ENCODE results near the gene CCDC127. TPM values are rescaled to one million over a fixed set of nuclear protein-coding genes. Genes with fewer than 3 reads are reported as not detected.

Gene CCDC127
- total and polyA plus RNA-seq, 9 donors, result 2.5 to 9.9 (median 6.0) TPM

GRCh38 chr5:192691-192969, 25.3 kb downstream of the CCDC127 start:
- peaks cover 7% of the 10 kb centered on the region for H3K4me1 ChIP-seq (ENCODE audit: insufficient read depth)
- H3K4me3 ChIP-seq, result no peak overlapping the region
- no peaks in the 10 kb centered on the region for H3K27me3 ChIP-seq
- no peak for DNase-seq
- H3K9me3 ChIP-seq, result no peaks in the 10 kb centered on the region
- TF ChIP-seq POLR2A (IDR thresholded peaks at IDR 0.05) (no peak), EP300 (IDR thresholded peaks at IDR 0.05) (no peak)
- TF ChIP-seq, protein P1, sequence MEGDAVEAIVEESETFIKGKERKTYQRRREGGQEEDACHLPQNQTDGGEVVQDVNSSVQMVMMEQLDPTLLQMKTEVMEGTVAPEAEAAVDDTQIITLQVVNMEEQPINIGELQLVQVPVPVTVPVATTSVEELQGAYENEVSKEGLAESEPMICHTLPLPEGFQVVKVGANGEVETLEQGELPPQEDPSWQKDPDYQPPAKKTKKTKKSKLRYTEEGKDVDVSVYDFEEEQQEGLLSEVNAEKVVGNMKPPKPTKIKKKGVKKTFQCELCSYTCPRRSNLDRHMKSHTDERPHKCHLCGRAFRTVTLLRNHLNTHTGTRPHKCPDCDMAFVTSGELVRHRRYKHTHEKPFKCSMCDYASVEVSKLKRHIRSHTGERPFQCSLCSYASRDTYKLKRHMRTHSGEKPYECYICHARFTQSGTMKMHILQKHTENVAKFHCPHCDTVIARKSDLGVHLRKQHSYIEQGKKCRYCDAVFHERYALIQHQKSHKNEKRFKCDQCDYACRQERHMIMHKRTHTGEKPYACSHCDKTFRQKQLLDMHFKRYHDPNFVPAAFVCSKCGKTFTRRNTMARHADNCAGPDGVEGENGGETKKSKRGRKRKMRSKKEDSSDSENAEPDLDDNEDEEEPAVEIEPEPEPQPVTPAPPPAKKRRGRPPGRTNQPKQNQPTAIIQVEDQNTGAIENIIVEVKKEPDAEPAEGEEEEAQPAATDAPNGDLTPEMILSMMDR (IDR thresholded peaks at IDR 0.05), result no peak
- no peaks in the 10 kb centered on the region for H3K36me3 ChIP-seq
- intact Hi-C loops (cut with DNase I), result no loop called here
- WGBS, 3 donors, result 83 to 88% (median 87%) methylated on average over 9 of the region's 9 CpGs
- no peak overlapping the region for H3K27ac ChIP-seq

DNA sequence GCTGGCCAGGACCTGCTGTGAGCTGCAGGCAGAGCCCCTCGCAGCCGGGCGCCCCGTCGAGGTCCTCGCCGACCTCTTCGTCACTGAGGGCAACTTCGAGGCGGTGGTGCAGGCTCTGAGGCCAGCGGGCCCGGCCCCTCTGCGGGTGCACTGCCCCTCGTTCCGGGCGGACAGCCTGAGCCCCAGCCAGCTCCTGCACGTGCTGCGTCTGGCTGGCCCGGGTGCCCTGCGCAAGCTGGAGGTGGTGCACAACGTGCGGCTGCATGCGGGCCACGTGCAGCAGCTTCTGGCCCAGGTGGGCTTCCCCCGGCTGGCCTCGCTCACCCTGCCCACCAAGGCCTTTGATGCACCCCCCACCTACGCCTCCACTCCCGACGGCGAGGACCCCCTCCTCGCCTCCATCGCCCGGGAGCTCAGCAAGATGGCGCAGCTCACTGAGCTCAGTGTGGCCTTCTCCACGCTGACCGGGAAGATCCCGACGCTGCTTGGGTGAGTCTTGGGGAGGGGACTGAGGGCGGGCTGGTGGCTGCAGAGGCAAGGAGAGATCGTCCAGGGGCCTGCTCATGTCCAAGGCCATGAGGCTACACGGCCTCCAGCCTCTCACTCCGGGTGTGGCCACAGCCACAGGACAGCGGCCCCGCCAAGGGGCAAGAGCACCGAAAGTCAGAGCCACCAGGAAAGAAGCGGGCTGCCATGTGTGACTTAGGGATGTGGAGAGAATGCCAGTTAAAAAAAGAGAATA, 25.8 kb downstream of the CCDC127 start:
- H3K36me3 ChIP-seq, result no peaks in the 10 kb centered on the region
- no peaks in the 10 kb centered on the region for H3K27me3 ChIP-seq
- intact Hi-C loops (cut with DNase I), result no loop called here
- H3K9me3 ChIP-seq, result no peaks in the 10 kb centered on the region
- no peak overlapping the region for H3K4me3 ChIP-seq
- H3K4me1 ChIP-seq (ENCODE audit: insufficient read depth), result peaks cover 7% of the 10 kb centered on the region
- WGBS, 3 donors, result 73 to 84% (median 77%) methylated on average over 46 of the region's 46 CpGs
- peak in 2 of 5 donors; percentile 22 to 33 for DNase-seq
- no peak overlapping the region for H3K27ac ChIP-seq
- TF ChIP-seq EP300 (IDR thresholded peaks at IDR 0.05) (no peak), POLR2A (IDR thresholded peaks at IDR 0.05) (no peak)
- TF ChIP-seq, protein P1 (IDR thresholded peaks at IDR 0.05), result no peak

- peaks cover 7% of the 10 kb centered on the region for H3K4me1 ChIP-seq (ENCODE audit: insufficient read depth)
- intact Hi-C loops (cut with DNase I), result no loop called here
- H3K9me3 ChIP-seq, result no peaks in the 10 kb centered on the region
- 10 to 18% (median 16%) methylated on average over 36 to 56 of the region's 56 CpGs for WGBS, 3 donors
- no peak within 1 kb of the TSS for H3K27ac ChIP-seq
- H3K27me3 ChIP-seq, result no peaks in the 10 kb centered on the region
- no peak within 1 kb of the TSS for H3K4me3 ChIP-seq
- no peaks in the 10 kb centered on the region for H3K36me3 ChIP-seq
- TF ChIP-seq, protein P1 (IDR thresholded peaks at IDR 0.05), result no peak
- TF ChIP-seq EP300 (IDR thresholded peaks at IDR 0.05) (no peak), POLR2A (IDR thresholded peaks at IDR 0.05) (no peak)
- DNase-seq, result peak in 3 of 5 donors; percentile 15 to 56 (median 44)
Measured at GRCh38 chr5:191036-191948, 26.7 kb downstream of the CCDC127 start, which contains the start of gene LRRC14B. TSS of gene LRRC14B (plus strand) at chr5:191495. CDS start at chr5:191539, 44 bp downstream.

DNA sequence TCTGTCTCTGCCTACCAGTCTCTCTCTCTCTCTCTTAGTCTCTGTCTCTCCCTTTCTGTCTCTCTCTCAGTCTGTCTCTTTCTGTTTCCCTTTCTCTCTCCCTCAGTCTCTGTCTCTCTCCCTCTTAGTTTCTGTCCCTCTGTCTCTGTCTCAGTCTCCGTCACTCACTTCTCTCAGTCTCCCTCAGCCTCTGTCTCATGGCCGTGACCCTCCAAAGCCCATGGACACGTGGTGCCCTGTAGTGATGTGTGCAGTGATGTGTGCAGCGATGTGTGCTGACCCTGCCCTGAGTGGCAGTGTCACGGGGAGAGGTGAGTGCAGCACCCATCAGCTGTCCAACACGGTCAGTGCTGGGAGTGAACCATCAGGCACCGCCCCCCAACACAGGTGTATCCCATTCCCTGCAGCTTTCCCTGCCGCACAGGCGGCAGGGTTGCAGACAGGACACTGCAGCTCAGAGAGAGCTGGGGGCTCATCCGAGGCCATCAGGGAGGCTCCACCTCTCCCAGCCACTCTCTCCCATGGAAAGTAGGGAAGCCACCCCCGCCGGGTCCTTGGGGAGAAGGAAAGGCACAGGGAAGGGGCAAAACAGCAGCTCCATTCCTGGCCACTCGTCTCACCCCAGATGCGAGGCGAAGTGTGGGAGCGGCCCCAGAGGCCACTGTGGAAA, 27.5 kb downstream of the CCDC127 start:
- Histone ChIP-seq H3K4me3 (no peak overlapping the region), H3K9me3 (no peaks in the 10 kb centered on the region), H3K4me1 (ENCODE audit: insufficient read depth) (peaks cover 7% of the 10 kb centered on the region), H3K27me3 (no peaks in the 10 kb centered on the region), H3K27ac (no peak overlapping the region), H3K36me3 (no peaks in the 10 kb centered on the region)
- WGBS, 3 donors, result 49 to 69% (median 56%) methylated on average over 15 to 16 of the region's 16 CpGs
- TF ChIP-seq EP300 (IDR thresholded peaks at IDR 0.05), result no peak
- intact Hi-C loops (cut with DNase I), result no loop called here
- DNase-seq, result peak in 1 of 5 donors; percentile 24
